AG04449 (cell line): Measurements from ENCODE around the gene SLF2.
A peak's percentile ranks its signal among the peaks of the same experiment; 100 is the strongest.

Experiments used
- CTCF ChIA-PET: fragments of 350-600 bp; formaldehyde crosslinking; extraction: SDS; loops from one replicate; lab custom pipeline; 2021; ENCODE audit warnings: antibody characterized with exemption; lab: Yijun Ruan, JAX
- POLR2A ChIA-PET: fragments of 400-600, 350-600 bp; formaldehyde crosslinking; extraction: SDS; loops from one replicate; lab custom pipeline; 2020; ENCODE audit warnings: antibody characterized with exemption, inconsistent platforms; lab: Yijun Ruan, JAX
- DNase-seq: peaks from one replicate; pipeline ENCODE4 v3.0.0-alpha.2; 2010; ENCODE audit warnings: low read depth, low spot score
- H3K4me3 ChIP-seq: 2 replicates; pipeline ENCODE4 v1.5.1; 2011; ENCODE audit warnings: low read depth, mild to moderate bottlenecking, control low read depth, low read length
- CTCF ChIP-seq: IDR thresholded peaks from one replicate; pipeline ENCODE4 v1.5.1; 2011; ENCODE audit warnings: mild to moderate bottlenecking, moderate library complexity, low read length, control low read depth, inconsistent platforms; ENCODE audit not compliant: insufficient read depth; ENCODE audit errors: missing control alignments

SLF2 gene

GRCh38 chr10:100985336-100985735, 72.6 kb downstream of the SLF2 start:
- ChIA-PET POLR2A (interaction anchor here (0.7 kb wide), 1 partner anchor 752 kb away, joined by 3 read pairs; no protein-coding TSS in a partner anchor), CTCF (interaction anchor here (1.0 to 26.4 kb wide), 8 partner anchors 8 to 56 kb away, joined by 3 to 803 read pairs (median 4); partner anchors contain the start of gene LZTS2)
- no peak overlapping the region for H3K4me3 ChIP-seq
- TF ChIP-seq CTCF: no peak
- no peak for DNase-seq

DNA sequence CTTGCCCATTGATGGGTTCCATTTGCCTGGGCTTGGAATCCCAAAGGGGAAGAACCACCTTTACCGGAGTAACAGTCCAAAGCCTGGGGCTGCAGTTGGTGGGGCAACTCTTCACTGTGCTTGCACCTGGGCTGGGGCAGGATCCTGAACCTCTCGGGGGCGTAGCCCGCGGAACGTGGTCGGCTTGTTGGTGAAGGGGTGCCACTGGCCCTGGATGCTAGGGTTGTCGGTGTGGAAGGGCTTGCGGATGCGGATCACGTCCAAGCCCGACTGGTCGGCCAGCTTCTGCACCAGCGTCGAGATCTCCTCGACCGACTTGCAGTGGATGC, 73.8 kb downstream of the SLF2 start:
- peak overlapping the region; percentile 100 for H3K4me3 ChIP-seq
- DNase-seq: no peak
- TF ChIP-seq CTCF: no peak
- ChIA-PET CTCF (interaction anchor here (0.6 to 26.4 kb wide), 9 partner anchors 9 to 72 kb away, joined by 3 to 803 read pairs (median 5); partner anchors contain the start of gene LZTS2), POLR2A (interaction anchor here (1.1 kb wide), 1 partner anchor 13 kb away, joined by 4 read pairs; the partner anchor contains the start of gene LZTS2)

- no peak for DNase-seq
- H3K4me3 ChIP-seq: peak within 1 kb of the TSS; percentile 100
- ChIA-PET POLR2A (interaction anchor here (1.0 to 1.1 kb wide), 2 partner anchors 12 to 13 kb away, joined by 4 read pairs; partner anchors contain the start of gene LZTS2), CTCF (interaction anchor here (0.7 to 26.4 kb wide), 7 partner anchors 9 to 54 kb away, joined by 3 to 803 read pairs (median 15); partner anchors contain the start of genes LZTS2, PDZD7 and SFXN3)
- TF ChIP-seq CTCF: no peak
These were observed 74.4 kb downstream of the SLF2 start, which contains the start of the genes MRPL43 and TWNK for GRCh38 chr10:100986952-100987684. MRPL43 (minus strand) TSS chr10:100987497; CDS start chr10:100987443, 54 bp downstream. TWNK (plus strand) TSS chr10:100987543; CDS start chr10:100988211, 668 bp downstream.

DNA sequence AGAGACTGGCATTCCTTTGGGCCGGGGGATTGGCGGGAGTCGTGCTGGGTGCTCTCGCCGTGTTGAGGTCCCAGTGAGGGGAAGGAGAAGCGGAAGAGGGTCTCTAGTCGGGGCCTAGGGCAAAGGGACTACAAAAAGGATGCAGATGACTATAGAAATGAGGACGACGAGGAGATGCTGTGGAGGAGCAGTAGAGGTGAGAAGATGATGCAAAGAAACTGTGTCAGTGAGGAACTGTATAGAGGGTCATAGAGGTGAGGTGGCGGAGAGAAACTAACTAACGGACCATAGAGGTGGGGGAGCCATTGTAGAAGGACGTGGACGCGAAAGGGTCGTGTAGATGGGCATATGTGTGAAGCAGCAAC, 74.9 kb downstream of the SLF2 start:
- POLR2A ChIA-PET: interaction anchor here (1.0 to 1.1 kb wide), 2 partner anchors 12 kb away, joined by 4 read pairs; partner anchors contain the start of gene LZTS2
- H3K4me3 ChIP-seq: peak overlapping the region; percentile 100
- CTCF ChIA-PET: interaction anchor here (3.1 to 26.4 kb wide), 4 partner anchors 8 to 47 kb away, joined by 15 to 803 read pairs (median 180); partner anchors contain the start of genes LZTS2, PDZD7 and SFXN3
- TF ChIP-seq CTCF: no peak
- no peak for DNase-seq

DNA sequence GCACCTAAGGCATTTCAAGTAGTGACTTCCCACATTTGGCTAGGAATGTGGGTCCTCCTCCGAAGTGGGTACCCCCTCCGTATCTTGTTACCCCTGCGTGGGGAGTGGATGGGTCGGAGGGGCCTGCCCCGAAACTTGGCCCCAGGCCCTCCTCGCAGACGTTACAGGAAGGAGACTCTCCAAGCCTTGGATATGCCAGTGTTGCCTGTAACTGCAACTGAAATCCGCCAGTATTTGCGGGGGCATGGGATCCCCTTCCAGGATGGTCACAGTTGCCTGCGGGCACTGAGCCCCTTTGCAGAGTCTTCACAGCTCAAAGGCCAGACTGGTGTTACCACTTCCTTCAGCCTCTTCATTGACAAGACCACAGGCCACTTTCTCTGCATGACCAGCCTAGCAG, 75.4 kb downstream of the SLF2 start:
- POLR2A ChIA-PET: no interaction called here
- no peak for TF ChIP-seq CTCF

DNA sequence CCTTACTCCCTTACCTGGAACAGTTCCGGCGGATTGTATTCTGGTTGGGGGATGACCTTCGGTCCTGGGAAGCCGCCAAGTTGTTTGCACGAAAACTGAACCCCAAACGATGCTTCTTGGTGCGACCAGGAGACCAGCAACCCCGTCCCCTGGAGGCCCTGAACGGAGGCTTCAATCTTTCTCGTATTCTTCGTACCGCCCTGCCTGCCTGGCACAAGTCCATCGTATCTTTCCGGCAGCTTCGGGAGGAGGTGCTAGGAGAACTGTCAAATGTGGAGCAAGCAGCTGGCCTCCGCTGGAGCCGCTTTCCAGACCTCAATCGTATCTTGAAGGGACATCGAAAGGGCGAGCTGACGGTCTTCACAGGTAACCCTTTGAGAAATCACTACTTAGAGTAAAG, 76.3 kb downstream of the SLF2 start:
- ChIA-PET POLR2A (no interaction called here), CTCF (interaction anchor here (1.0 to 26.4 kb wide), 5 partner anchors 7 to 45 kb away, joined by 3 to 803 read pairs (median 119); partner anchors contain the start of genes LZTS2, PDZD7 and SFXN3)
- H3K4me3 ChIP-seq: no peak overlapping the region
- no peak for TF ChIP-seq CTCF
- no peak for DNase-seq

More for the DNA sequence above, 75.4 kb downstream of the SLF2 start:
- CTCF ChIA-PET: interaction anchor here (1.0 to 26.4 kb wide), 5 partner anchors 8 to 46 kb away, joined by 3 to 803 read pairs (median 119); partner anchors contain the start of genes LZTS2, PDZD7 and SFXN3
- DNase-seq: no peak
- H3K4me3 ChIP-seq: peak overlapping the region; percentile 100
